Skin of body (tissue), 2 donors: ENCODE measurements around the gene BPIFA1. TPM values are rescaled to one million over a fixed set of nuclear protein-coding genes. Genes with fewer than 3 reads are reported as not detected.

Experiments used
- DNase-seq: peaks from one replicate; lab custom pipeline; 2025; lab: John Stamatoyannopoulos, UW
- total RNA-seq: library from RNA; depleted of rRNA; stranded (reverse); fragments of >200 nt; gene quantifications from one replicate; pipeline ENCODE4 v1.2.3, GENCODE V29; 2014

Gene BPIFA1
- total RNA-seq, 1 donor from 2014 or later: not detected

DNA sequence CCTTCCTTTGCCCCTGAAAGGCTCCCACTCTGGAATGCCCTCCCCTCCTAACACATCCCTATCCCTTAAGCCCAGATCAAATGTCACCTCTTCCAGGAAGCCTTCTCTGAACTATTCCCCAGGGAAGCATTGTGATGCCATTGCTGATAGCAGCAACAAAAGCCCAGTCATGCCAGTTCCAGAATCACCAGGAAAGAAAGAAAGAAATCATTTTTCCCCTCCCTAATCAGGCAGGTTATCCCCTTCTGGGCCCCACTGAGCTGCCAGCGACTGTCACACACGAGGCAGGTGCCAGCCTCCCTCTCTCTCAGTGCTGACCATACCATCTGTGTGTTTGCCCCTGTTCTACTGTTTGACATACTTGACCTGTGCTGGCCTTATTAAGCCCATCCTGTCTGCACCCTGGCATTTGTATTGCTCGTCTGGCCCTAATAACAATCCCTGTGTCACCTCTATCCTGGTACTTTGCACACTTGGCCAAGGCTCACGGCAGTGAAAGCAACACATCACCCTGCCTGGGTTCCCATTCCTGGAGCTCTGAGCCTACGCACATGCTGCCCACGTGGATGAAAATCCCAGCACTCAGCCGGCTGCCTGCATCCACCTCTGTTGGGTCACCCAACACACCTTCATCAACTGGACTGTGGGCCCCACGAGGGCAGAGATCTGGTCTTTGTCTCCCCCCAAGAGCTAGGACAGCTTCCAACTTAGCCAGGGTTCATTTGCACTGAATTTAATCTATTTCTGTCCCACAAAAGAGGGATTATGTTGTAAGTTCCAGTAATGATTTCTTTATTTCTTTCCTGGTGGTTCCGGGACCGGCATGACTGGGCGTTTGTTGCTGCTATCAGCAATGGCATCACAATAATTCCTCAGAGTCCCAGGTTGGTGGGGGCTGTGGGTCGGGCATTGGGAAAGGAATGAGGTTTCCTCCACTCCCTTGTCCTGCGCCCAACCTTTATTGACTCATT lies 42.0 kb downstream of the BPIFA1 start:
- no peak for DNase-seq

DNA sequence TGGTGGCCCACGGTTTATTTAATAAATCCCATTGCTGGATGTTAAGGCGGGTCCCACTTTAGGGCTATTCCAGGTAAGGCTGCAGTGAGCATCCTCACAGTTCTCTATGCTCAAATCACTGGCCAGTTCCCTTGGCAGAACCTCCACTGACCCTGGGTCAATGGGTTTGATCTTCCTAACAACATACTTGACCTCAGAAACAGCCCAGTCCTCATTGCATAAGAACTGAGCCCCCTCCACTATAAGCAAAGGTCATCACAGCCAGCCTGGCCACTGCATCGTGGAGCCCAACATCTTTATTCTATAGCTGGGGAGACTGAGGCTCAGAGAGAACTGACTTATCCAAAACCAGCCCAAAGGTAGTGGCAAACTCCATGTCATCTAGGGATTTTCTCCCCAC lies 42.9 kb downstream of the BPIFA1 start:
- no peak for DNase-seq

DNA sequence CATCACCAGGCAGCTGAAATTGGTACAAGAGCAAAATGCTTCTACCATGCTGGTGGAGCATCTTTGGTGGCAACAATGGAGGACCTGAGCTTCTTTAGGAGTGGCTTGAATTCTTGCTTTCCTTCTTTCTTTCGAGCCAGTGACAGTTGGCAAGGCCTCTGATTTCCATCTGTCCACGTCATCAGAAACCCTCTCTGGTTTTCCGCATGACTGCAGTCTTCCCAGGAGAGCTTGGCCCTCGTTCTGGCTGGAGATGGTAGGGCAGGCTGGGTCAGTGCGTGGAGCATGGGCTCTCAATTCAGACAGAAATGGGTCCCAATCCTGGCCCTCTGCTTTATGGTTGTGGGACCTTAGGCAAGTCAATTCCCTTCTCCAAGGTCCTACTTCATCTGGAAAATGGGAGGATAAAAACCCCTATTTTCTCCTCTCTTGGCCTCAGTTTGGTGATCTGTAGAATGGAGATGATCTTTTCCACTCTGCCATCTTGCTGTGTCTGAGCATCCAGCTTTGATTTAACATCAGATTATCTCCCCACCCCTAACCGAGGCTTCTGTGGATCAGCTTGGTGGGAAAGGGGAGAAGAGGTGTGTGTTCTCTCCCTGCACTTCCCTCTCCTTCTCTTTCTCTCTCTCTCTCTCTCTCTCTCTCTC lies 43.6 kb downstream of the BPIFA1 start:
- no peak for DNase-seq

DNA sequence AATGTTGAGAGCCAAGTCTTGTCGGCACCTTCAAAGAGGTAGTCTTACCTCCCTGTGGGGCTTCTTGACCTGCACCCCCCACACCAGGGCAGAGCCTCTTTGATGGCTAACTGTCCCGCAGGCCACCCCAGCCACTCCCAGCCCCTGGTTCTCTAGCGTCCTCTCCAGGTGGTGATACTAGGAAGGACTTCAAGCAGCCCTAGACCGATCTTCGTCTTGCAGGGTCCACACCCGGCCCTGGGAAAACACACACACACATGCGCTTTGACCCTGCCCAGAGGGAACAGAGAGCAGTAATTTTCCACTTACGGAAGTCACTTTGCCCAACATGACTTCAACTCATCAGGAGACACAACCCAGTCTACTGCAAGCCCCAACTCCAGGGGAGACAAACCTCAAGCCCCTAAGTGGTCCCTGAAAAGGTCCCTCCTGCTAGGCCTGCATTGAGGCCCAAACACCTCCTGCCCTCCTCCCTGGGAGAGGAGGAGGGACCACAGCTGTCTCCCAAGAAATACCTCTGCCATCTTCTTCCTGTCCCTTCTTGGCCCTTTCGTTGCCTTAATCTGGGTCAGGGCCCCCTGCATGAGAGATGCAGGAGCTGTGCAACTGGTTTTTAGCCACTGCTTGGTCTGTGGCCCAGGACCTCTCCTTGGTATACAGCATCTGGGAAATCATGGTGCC lies 44.3 kb downstream of the BPIFA1 start:
- no peak for DNase-seq

DNA sequence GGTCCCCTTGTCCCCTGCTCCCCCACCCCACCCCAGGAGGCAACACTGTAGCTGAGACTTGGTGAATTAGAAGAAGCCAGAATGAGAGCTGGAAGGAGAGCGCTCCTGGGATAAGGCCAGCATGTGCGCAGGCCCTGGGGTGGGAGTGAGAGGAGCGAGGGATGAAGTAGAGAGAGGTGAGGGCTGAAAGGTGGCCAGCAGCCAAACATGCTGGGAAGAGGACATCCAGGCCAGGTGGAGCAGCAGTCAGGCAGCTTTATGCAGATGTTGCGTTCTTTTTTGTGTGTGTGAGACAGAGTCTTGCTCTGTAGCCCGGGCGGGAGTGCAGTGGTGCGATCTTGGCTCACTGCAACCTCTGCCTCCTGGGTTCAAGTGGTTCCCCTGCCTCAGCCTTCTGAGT lies 45.0 kb downstream of the BPIFA1 start:
- no peak for DNase-seq

DNA sequence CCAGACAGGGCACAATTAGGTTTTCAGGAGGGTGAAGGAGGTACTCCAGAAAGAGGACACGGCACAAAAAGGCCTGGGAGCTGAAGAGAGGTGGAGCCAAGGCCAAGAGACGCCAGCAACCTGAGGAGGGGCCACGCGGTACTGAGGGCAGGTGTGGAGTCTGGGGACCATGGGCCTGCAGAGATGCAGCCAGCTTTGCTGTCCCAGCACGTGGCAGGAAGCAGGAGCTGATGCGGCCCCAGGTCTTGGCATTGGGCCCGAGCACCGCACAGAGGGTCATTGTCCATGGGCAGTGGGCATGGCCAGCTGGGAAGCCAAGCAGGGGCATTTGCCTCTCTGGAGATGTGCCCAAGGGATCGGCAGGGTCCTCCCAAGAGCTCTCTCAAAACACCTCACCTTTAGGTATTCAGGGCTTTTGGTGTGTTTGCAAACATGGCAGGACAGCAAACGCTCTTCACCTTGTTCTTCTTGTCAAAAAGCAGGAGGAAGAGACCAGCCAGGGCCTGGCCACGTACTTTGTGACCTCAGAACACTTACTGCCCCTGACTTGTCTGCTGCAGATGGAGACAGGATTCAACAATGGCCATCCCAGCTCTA lies 45.9 kb downstream of the BPIFA1 start:
- DNase-seq: no peak

DNA sequence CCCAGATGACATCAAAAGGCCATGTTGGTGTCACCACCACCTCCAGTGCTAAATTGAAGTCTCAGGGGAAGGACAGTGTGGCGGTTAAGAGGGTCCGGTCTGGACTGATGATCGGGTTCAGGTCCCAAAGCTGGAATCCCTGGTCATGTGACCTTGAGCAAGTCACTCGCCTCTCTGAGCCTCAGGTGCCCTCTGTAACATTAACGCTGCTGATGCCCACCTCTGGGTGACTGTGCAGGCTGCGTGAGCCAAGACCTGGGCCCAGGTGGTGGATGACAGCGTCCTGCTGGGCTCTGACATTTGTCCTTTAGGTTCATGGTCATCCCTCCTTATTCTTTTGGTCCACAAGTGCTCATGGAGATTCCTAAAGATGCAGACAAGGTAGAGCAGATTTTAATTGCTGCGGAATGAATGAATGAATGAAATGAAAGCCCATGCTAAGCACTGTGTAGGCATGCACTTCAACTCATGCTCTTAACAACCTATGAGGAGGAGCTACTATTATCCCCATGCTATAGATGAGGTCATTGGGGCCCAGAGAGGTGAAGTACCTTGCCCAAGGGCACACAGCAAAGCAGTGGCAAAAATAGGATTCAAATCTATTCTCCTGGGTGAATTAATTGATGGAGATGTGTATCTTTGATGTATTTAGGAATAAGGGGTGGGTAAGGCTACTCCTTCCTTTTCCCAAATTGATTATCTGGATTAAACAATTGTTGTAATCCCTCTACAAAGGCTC lies 46.6 kb downstream of the BPIFA1 start:
- no peak for DNase-seq

DNA sequence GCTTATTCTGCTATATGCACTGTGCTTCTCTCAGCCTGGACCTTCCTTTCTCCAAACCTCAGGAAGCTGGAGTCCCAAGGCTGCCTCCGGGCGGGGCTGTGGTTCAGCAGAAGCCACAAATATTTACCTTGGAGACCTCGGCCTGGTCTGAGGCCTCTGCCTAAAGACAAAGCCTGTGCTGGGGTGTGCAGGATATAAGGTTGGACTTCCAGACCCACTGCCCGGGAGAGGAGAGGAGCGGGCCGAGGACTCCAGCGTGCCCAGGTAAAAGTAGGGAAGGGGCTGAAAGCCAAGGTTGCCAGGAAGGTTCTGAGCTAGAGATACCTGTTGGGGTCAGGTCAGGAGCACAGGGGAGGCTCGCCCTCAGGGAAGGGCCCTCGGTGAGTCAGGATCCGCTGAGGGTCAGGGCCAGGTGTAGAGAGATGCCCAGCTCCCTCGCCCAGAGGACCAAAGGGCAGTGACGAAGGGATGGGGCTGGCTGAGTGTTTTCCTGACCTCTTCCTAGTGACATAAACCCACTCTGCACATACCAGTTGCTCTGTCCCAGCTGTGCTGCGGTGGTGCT lies 47.3 kb downstream of the BPIFA1 start, which contains the start of gene BPIFB1:
Gene BPIFB1 (plus strand): TSS at position 224 of the 565 bp plus-strand sequence. CDS start 2,860 bp downstream, outside the sequence.
- no peak for DNase-seq

DNA sequence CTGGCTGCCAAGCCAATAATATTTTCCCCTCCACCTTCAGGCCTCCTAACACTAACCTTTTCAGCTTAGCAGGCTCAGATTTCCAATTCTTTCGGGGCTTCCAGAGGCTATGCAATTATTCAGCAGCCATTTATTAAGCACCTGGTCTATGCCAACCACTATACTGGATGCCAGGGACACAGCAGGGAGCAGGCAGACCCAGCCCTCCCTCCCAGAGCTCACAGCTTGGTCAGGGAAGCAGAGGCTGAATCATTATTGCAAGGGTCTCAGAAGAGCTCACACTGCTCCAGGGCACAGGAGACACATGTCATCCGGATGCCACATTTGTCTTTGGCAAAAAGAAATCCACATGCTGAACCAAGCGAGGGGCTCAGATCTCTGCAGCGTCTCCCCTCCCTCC lies 48.5 kb downstream of the BPIFA1 start:
- DNase-seq: no peak

DNA sequence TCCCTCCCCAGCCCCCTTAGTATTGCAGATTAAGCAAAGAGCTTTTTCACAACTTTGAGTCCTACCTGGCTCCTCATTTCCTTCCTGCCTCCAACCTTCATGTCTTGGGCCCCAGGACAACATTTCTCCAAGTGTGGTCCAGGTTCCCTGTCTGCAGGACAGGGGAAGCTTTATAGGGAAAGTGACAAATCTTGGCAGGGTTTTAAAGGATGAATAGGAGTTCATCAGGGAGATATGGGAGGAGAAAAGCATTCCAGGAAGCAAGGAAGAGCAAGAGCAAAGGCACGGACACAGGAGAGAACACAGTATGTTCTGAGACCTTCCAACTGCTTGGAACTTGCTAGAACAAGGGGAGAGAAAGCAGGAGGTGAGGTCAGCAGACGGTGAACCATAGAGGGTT lies 49.1 kb downstream of the BPIFA1 start:
- no peak for DNase-seq

DNA sequence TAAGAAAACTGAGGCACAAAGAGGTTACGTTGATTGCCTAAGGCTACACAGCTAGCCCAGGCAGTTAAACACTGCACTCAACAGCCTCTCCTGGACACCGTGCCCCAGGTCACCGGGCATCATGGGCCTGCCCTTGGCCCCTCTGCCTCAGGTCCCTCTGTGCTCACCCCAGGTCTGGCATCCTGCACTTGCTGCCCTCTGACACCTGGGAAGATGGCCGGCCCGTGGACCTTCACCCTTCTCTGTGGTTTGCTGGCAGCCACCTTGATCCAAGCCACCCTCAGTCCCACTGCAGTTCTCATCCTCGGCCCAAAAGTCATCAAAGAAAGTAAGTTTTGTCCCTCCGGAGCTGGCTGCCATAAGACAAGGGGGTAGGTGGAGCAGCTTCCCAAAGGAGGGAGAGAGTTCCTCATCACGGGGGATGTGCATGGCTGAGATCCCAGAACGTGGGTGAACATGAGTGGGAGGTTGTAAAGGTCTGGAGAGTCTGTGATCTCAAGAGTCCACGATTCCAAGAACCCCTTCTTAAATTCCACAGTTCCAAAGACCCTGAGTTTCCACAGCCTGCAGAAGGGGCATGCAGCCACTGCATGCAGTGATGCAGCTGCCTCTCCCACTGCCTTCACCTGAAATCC lies 50.2 kb downstream of the BPIFA1 start:
- DNase-seq: no peak

DNA sequence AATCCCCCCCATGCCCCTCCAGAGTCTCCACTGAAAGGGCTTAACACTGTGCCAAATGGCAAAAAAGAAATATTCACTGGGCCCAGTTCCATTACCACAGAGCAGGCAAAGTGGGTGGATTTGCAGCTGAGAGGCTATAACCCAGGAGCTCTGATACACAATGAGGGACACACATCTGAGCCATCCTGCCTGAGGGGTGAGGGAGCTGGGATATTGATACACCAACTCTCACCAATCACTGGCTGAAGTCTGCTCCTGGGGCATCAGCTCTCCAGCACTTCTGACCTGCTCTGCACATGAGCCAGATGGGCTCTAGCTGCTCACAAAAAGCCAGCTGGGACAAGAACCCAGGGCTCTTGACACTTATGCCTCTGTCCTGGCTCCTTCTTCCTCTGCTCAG lies 52.1 kb downstream of the BPIFA1 start:
- no peak for DNase-seq

DNA sequence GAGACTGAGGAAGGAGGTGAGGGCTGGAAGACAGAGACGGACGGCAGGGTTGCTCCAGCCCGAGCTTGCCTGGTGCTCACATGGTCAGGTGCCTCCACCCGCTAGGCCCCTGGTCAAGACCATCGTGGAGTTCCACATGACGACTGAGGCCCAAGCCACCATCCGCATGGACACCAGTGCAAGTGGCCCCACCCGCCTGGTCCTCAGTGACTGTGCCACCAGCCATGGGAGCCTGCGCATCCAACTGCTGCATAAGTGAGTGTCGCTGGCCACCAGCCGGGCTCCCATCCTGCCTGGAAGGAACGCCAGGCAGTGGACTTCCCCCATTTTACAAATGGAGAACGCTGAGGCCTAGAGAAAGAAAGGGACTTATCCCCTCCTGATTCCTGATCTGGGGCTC lies 55.1 kb downstream of the BPIFA1 start:
- DNase-seq: no peak

DNA sequence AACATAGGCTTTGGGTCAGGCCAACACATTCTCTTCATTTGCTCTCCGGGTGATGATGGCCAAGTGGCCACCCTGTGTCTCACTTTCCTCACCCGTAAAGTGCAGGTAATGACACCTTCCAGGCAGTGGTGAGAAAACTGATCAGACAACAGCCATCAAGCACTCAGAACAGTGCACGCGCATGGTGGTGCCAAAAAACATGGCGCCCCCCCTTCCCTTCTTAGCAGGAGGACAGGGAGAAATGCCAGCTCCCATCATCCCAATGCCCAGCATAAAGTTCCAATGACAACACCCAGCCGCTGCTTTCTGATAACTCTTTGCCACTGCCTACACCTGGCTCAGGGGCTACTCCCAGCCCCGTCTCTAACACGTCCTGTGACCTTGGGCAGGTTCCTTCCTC lies 55.6 kb downstream of the BPIFA1 start:
- no peak for DNase-seq

DNA sequence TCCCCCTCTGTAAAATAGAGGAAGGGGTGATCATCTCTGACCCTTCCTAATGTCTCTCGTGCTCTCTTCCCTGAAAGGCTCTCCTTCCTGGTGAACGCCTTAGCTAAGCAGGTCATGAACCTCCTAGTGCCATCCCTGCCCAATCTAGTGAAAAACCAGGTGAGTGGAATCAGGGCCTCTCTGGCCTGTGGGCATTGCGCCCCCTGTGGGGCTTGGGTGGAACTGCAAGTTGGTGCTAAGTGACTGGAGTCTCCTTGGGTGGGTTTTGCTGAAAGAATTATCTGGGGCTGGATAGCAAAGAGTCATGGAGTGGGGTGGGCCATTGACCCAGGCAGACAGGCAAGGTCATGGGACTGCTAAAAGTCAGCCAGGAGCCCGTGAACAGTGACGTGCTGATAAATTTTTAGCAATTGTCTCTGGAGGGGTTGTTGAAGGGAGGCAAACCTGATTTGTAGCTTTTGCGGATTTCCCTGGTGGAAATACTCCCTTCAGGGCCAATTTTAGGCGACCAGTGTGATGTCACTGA lies 56.1 kb downstream of the BPIFA1 start:
- DNase-seq: no peak

Other genes with a start within 250 kb of the BPIFA1 start
- gene SUN5, start 231.6 kb upstream of the BPIFA1 start, total RNA-seq: not detected
- gene BPIFB2, start 228.3 kb upstream of the BPIFA1 start, total RNA-seq: not detected
- gene BPIFB6, start 204.3 kb upstream of the BPIFA1 start, total RNA-seq: not detected
- not detected for gene BPIFB3, start 182.1 kb upstream of the BPIFA1 start, total RNA-seq
- gene BPIFB4, start 156.4 kb upstream of the BPIFA1 start, total RNA-seq: not detected
- gene BPIFA2, start 67.8 kb upstream of the BPIFA1 start, total RNA-seq: not detected
- not detected for gene BPIFA3, start 18.6 kb upstream of the BPIFA1 start, total RNA-seq
- gene BPIFB1, start 47.2 kb downstream of the BPIFA1 start, total RNA-seq: not detected
- gene CDK5RAP1, start 165.5 kb downstream of the BPIFA1 start, total RNA-seq: 14.0 TPM
- gene SNTA1, start 207.8 kb downstream of the BPIFA1 start, total RNA-seq: 8.7 TPM